Measurements from ENCODE around the gene DBNL. TPM values are rescaled to one million over a fixed set of nuclear protein-coding genes. Genes with fewer than 3 reads are reported as not detected.
A peak's percentile ranks its signal among the peaks of the same experiment; 100 is the strongest.
"Not testable (repeated sequence)": the region's sequence is repeated elsewhere in the genome, so short reads cannot be mapped to it uniquely, and the experiment has no call there.

DBNL gene
- 28.8 TPM for polyA plus RNA-seq (2013, experiment 1 of 2)
- 29.1 TPM for polyA plus RNA-seq (2013, experiment 2 of 2)

DNA sequence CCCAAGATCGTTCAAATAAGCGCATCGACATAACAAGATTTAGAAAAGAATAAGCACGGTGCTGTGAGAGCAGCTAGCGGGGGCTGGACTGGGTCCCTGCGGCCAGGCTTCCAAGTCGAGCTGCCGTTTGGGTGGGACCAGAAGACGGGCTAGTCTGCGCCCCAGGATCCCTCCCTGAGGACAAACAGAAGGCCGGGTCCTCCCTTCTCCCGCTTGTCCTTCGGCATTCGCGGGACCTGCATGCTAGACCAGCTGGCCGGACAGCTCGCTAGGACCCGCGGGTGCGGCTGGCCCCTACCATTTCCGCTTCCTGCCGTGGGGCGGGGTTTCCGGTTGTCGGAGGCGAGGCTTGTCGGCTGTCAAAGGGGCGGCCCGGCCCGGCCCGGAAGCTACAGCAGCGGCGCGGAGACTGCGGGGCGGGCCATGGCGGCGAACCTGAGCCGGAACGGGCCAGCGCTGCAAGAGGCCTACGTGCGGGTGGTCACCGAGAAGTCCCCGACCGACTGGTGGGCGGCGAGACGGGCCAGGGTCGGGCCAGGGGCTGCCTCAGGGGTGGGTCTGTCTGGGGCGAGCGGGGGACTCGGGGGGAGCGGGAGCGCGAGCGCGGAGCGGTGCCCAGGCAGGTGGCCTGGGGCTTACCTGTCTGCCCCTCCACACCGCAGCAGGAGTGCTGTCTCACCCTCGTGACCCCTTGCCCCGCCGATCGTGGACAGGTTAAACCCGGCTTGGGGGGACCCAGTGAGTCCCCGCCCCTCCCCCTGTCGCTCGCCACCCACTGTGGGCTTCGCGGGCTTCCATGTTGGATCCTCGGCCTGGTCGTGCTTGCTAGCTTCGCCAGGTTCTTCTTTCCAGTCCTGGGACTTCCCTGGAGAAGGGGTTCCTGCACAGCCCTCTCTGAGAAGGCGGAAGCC lies at the start of gene DBNL:
DBNL (plus strand) TSS at position 388 of the 911 bp plus-strand sequence; CDS start at position 424, 36 bp downstream.
- Histone ChIP-seq H3K4me1 (ENCODE audit: control insufficient read depth, low read depth, low read length) (peaks cover 3% of the 10 kb centered on the region), H2BK5ac (ENCODE audit: low read length) (no peak within 1 kb of the TSS), H3K27ac (ENCODE audit: low read depth, low read length) (peak within 1 kb of the TSS; percentile 46), H3K4me3 (ENCODE audit: low read length) (peak within 1 kb of the TSS; percentile 89), H4K5ac (ENCODE audit: low read length) (peak within 1 kb of the TSS; percentile 97), H4K8ac (ENCODE audit: low read depth, low read length) (no peak within 1 kb of the TSS), H3K9ac (ENCODE audit: low read length) (peak within 1 kb of the TSS; percentile 90), H3K4ac (ENCODE audit: low read depth, low read length) (no peak within 1 kb of the TSS), H3K4me2 (ENCODE audit: low read length) (peak within 1 kb of the TSS; percentile 92), H3K36me3 (ENCODE audit: control insufficient read depth, insufficient read depth, low read length) (no peaks in the 10 kb centered on the region), H2AK5ac (ENCODE audit: low read length) (no peak within 1 kb of the TSS), H3K27me3 (ENCODE audit: insufficient read depth, low read length, poor library complexity) (no peaks in the 10 kb centered on the region), H2BK15ac (replicated peaks; ENCODE audit: low read depth) (no peak within 1 kb of the TSS), H3K79me2 (ENCODE audit: control insufficient read depth, insufficient read depth, low read length) (peaks cover 15% of the 10 kb centered on the region), H3K79me1 (ENCODE audit: low read length) (peaks cover 23% of the 10 kb centered on the region), H2BK120ac (ENCODE audit: low read depth, low read length) (no peak within 1 kb of the TSS), H3K56ac (ENCODE audit: low read length) (peak within 1 kb of the TSS; percentile 94), H3K23ac (ENCODE audit: low read length) (peak within 1 kb of the TSS; percentile 24), H3K18ac (ENCODE audit: low read length) (peak within 1 kb of the TSS; percentile 33)
- peak; percentile 91 for DNase-seq
- WGBS (ENCODE audit: extremely low coverage, insufficient coverage, low lambda C conversion rate): no CpG with 5 or more reads among the region's 74 CpGs

GRCh38 chr7:43997532-43997931 lies 47.0 kb upstream of the DBNL start, which contains the start of gene SPDYE1:
Gene SPDYE1 (plus strand): TSS chr7:43997897. CDS start chr7:43999950, 2,053 bp downstream.
- not testable (repeated sequence) for H2BK15ac ChIP-seq (replicated peaks; ENCODE audit: low read depth); H2AK5ac ChIP-seq (ENCODE audit: low read length); H3K79me2 ChIP-seq (ENCODE audit: control insufficient read depth, insufficient read depth, low read length); H3K56ac ChIP-seq (ENCODE audit: low read length); H2BK120ac ChIP-seq (ENCODE audit: low read depth, low read length); H3K4me1 ChIP-seq (ENCODE audit: control insufficient read depth, low read depth, low read length); H3K23ac ChIP-seq (ENCODE audit: low read length); H2BK5ac ChIP-seq (ENCODE audit: low read length); H4K8ac ChIP-seq (ENCODE audit: low read depth, low read length); H3K9ac ChIP-seq (ENCODE audit: low read length); H4K5ac ChIP-seq (ENCODE audit: low read length); H3K4ac ChIP-seq (ENCODE audit: low read depth, low read length); H3K4me3 ChIP-seq (ENCODE audit: low read length); H3K27ac ChIP-seq (ENCODE audit: low read depth, low read length); H3K18ac ChIP-seq (ENCODE audit: low read length); H3K4me2 ChIP-seq (ENCODE audit: low read length); H3K79me1 ChIP-seq (ENCODE audit: low read length); H3K36me3 ChIP-seq (ENCODE audit: control insufficient read depth, insufficient read depth, low read length); H3K27me3 ChIP-seq (ENCODE audit: insufficient read depth, low read length, poor library complexity); DNase-seq
- WGBS (ENCODE audit: extremely low coverage, insufficient coverage, low lambda C conversion rate): no CpG with 5 or more reads among the region's 3 CpGs

- not testable (repeated sequence) for H3K27me3 ChIP-seq (ENCODE audit: insufficient read depth, low read length, poor library complexity); H3K23ac ChIP-seq (ENCODE audit: low read length); H3K79me1 ChIP-seq (ENCODE audit: low read length); H3K4me3 ChIP-seq (ENCODE audit: low read length); H2BK15ac ChIP-seq (replicated peaks; ENCODE audit: low read depth); H4K5ac ChIP-seq (ENCODE audit: low read length); H3K9ac ChIP-seq (ENCODE audit: low read length); H2BK120ac ChIP-seq (ENCODE audit: low read depth, low read length); H4K8ac ChIP-seq (ENCODE audit: low read depth, low read length); H3K4me1 ChIP-seq (ENCODE audit: control insufficient read depth, low read depth, low read length); H3K4me2 ChIP-seq (ENCODE audit: low read length); H3K56ac ChIP-seq (ENCODE audit: low read length); H2AK5ac ChIP-seq (ENCODE audit: low read length); H3K27ac ChIP-seq (ENCODE audit: low read depth, low read length); H3K18ac ChIP-seq (ENCODE audit: low read length); H3K36me3 ChIP-seq (ENCODE audit: control insufficient read depth, insufficient read depth, low read length); DNase-seq; H2BK5ac ChIP-seq (ENCODE audit: low read length); H3K4ac ChIP-seq (ENCODE audit: low read depth, low read length); H3K79me2 ChIP-seq (ENCODE audit: control insufficient read depth, insufficient read depth, low read length)
- WGBS (ENCODE audit: extremely low coverage, insufficient coverage, low lambda C conversion rate): no CpG with 5 or more reads among the region's 8 CpGs
Observed at GRCh38 chr7:44012081-44012480, 32.4 kb upstream of the DBNL start.

GRCh38 chr7:44015090-44015489 lies 29.4 kb upstream of the DBNL start:
- not testable (repeated sequence) for H4K5ac ChIP-seq (ENCODE audit: low read length); H4K8ac ChIP-seq (ENCODE audit: low read depth, low read length); H3K9ac ChIP-seq (ENCODE audit: low read length); H2BK5ac ChIP-seq (ENCODE audit: low read length); H3K79me2 ChIP-seq (ENCODE audit: control insufficient read depth, insufficient read depth, low read length); H3K4me3 ChIP-seq (ENCODE audit: low read length); H3K4ac ChIP-seq (ENCODE audit: low read depth, low read length); H2BK15ac ChIP-seq (replicated peaks; ENCODE audit: low read depth); H3K4me1 ChIP-seq (ENCODE audit: control insufficient read depth, low read depth, low read length); H3K4me2 ChIP-seq (ENCODE audit: low read length); H3K56ac ChIP-seq (ENCODE audit: low read length); H3K27ac ChIP-seq (ENCODE audit: low read depth, low read length); H3K23ac ChIP-seq (ENCODE audit: low read length); DNase-seq; H2AK5ac ChIP-seq (ENCODE audit: low read length); H2BK120ac ChIP-seq (ENCODE audit: low read depth, low read length); H3K27me3 ChIP-seq (ENCODE audit: insufficient read depth, low read length, poor library complexity); H3K36me3 ChIP-seq (ENCODE audit: control insufficient read depth, insufficient read depth, low read length); H3K18ac ChIP-seq (ENCODE audit: low read length); H3K79me1 ChIP-seq (ENCODE audit: low read length)
- WGBS (ENCODE audit: extremely low coverage, insufficient coverage, low lambda C conversion rate): no CpG with 5 or more reads among the region's 12 CpGs

GRCh38 chr7:44018857-44019807 lies 25.4 kb upstream of the DBNL start:
- H2BK120ac ChIP-seq (ENCODE audit: low read depth, low read length); H3K4me1 ChIP-seq (ENCODE audit: control insufficient read depth, low read depth, low read length): not testable (repeated sequence)
- DNase-seq: peak; percentile 96

More at GRCh38 chr7:44018857-44019807, 25.4 kb upstream of the DBNL start:
- H3K4me3 ChIP-seq (ENCODE audit: low read length): peak overlapping the region; percentile 74
- not testable (repeated sequence) for H3K27me3 ChIP-seq (ENCODE audit: insufficient read depth, low read length, poor library complexity); H3K36me3 ChIP-seq (ENCODE audit: control insufficient read depth, insufficient read depth, low read length); H3K79me2 ChIP-seq (ENCODE audit: control insufficient read depth, insufficient read depth, low read length); H3K27ac ChIP-seq (ENCODE audit: low read depth, low read length); H2AK5ac ChIP-seq (ENCODE audit: low read length); H2BK5ac ChIP-seq (ENCODE audit: low read length); H3K4ac ChIP-seq (ENCODE audit: low read depth, low read length); H3K18ac ChIP-seq (ENCODE audit: low read length); H3K23ac ChIP-seq (ENCODE audit: low read length); H2BK15ac ChIP-seq (replicated peaks; ENCODE audit: low read depth); H3K79me1 ChIP-seq (ENCODE audit: low read length); H4K5ac ChIP-seq (ENCODE audit: low read length); H4K8ac ChIP-seq (ENCODE audit: low read depth, low read length); H3K4me2 ChIP-seq (ENCODE audit: low read length)
- WGBS (ENCODE audit: extremely low coverage, insufficient coverage, low lambda C conversion rate): no CpG with 5 or more reads among the region's 63 CpGs
- peak overlapping the region; percentile 74 for H3K9ac ChIP-seq (ENCODE audit: low read length)
- H3K56ac ChIP-seq (ENCODE audit: low read length): peak overlapping the region; percentile 84
